ENCODE data around the gene BSG.
"Not testable (repeated sequence)": the region's sequence is repeated elsewhere in the genome, so short reads cannot be mapped to it uniquely, and the experiment has no call there.

Gene BSG

GRCh38 chr19:621191-621590, 48.8 kb downstream of the BSG start:
- DNase-seq: not testable (repeated sequence)

GRCh38 chr19:621819-622218, 49.4 kb downstream of the BSG start:
- no peak for DNase-seq

DNA sequence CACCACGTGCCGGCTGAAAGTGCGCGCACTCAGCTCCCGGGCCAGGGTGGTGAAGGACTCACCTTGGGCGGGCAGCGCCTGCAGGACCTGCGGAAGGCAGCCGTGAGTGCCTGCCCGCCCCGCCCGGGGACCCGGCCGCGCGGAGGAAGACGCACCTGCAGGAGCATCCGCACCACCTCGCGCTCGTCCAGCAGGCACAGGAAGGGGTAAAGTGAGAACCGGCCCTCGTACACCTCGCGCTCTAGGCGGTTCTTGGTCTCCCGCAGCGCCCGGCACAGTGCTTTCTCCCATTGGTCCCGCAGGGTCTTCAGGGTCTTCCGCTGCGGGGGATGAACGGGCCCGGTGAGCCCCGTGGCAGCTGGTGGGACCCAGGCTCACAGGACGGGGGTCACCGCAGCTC, 50.3 kb downstream of the BSG start:
- no peak for DNase-seq

- DNase-seq: no peak
Observed at GRCh38 chr19:623175-623916, 51.0 kb downstream of the BSG start.

DNA sequence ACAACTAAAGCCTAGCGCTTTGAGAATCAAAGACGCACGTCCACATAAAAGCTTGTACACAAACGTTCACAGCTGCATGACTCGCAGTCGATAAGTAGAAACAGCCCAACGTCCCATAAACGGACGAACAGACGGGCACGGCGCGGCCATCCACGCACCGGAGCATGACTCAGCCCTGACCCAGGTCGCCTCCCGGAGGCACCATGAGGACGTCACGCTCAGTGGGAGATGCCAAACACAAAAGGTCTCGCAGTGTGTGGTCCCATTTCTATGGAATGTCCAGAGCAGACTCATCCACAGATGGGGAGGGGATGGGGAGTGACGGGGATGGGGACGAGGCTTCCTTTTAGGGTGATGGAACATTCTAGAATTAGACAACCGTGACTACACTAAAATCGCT, 51.6 kb downstream of the BSG start:
- DNase-seq: no peak

- DNase-seq: no peak
Observed at GRCh38 chr19:624433-625109, 52.2 kb downstream of the BSG start.

DNA sequence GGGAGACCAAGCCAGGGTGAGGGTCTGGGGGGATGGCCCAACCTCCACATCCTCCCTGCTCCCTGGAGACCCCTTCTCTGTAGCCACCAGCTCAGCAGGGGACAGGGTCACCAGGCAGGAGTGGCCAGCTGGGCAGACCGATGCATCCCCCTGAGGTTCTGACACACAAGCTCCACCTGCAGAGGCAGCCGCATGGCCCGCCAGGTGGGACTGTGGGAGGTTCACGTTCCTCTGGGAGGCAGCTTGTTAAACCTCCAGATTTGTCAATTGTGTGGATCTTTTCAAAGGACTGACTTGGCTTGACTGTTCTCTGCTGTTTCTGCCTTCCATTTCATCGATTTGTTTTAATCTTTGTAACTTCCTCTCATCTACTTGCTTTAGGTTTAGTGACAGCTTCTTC, 52.9 kb downstream of the BSG start:
- DNase-seq: no peak

- DNase-seq: not testable (repeated sequence)
Observed at GRCh38 chr19:626566-626965, 54.2 kb downstream of the BSG start.

DNA sequence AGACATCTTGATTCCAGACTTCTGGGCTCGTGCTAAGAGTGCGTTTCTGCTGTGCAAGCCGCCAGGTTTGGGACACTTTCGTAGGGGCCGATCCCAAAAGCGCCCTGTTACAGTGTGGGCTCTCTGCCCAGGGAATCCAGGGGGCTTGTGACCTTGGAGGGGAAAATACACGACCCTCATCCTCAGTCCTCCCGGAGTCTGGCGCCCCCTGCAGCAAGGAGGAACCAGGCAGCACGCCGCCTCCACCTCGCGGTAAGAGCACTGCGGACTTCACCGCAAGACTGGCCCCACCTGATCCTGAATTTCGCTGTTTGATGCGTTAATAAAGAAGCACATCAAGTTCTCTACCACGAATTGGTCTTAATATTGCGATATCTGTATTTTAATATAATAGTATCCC, 55.8 kb downstream of the BSG start:
- DNase-seq: no peak

DNA sequence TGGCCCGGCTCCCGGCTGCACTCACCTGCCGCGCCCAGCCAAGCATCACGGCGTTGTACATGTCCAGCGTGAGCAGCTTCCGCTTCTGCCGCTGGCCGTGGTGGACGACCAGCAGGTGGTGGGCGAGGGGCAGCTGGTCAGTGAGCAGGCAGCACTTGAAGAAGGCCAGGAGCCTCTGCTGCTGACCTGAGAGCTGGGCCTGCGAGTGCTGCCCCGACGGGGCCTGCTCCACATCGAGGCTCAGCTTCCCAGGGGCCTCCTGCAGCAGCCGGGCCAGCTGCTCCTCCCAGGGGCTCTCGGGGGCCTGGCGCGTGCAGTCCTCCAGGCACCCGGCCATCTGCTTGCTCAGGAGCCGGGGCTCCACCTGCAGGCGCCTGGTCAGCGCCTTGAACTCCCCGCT, 57.1 kb downstream of the BSG start:
- DNase-seq: not testable (repeated sequence)

- no peak for DNase-seq
Observed at GRCh38 chr19:629961-630714, 57.7 kb downstream of the BSG start.

DNA sequence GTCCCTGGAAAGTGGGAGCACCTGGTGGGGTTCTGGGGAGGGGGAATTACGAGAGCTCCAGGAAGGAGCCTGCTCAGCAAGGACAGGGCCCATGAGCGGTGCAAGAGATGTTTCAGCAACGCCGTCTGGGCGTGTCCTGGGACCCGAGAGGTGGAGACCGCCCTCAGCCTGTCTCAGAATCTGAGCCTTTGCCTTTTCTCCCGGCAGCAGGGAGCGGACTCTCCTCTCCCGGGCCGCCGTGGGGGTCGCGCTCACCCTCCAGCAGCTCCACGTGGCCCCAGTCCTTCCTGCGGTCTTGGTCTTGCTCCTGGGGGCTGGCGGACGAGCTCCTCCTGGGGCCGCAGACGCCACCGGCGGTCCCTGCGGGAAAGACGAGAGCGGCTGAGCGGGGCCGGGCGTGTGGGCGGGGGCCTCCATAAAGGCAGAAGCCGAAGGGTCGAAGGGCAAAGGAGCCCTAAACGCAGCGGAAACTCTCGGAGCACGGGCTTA, 60.2 kb downstream of the BSG start:
- DNase-seq: no peak
